ENCODE measurements around the gene PCDH9.

GRCh38 chr13:66858163-66858562 is 372.0 kb downstream of the PCDH9 start:
- no peak for TF ChIP-seq CTCF (IDR thresholded peaks at IDR 0.05)
- TF ChIP-seq EP300 (IDR thresholded peaks at IDR 0.05), result no peak
